ENCODE data around the gene YBX1.
"Not testable (repeated sequence)": the region's sequence is repeated elsewhere in the genome, so short reads cannot be mapped to it uniquely, and the experiment has no call there.

Gene YBX1

DNA sequence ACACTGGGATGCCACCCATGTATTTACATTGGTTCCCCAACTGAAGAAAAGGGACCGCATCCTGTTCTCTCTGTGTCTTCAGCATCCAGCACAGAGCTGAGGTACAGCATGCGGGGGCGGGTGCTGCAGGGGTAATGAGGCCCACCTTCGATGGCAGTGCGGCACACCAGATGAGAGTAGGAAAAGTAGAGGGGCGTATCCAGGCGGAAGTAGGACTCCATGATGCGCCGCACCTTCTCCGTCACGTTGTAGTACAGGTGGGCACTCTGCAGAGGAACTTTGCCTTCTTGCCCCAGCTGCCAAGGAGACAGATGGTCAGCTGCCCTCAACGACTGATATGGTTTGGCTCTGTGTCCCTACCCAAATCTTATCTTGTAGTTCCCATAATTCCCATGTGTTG, 67.8 kb downstream of the YBX1 start:
- no peak for DNase-seq (ENCODE audit: low read depth)

DNA sequence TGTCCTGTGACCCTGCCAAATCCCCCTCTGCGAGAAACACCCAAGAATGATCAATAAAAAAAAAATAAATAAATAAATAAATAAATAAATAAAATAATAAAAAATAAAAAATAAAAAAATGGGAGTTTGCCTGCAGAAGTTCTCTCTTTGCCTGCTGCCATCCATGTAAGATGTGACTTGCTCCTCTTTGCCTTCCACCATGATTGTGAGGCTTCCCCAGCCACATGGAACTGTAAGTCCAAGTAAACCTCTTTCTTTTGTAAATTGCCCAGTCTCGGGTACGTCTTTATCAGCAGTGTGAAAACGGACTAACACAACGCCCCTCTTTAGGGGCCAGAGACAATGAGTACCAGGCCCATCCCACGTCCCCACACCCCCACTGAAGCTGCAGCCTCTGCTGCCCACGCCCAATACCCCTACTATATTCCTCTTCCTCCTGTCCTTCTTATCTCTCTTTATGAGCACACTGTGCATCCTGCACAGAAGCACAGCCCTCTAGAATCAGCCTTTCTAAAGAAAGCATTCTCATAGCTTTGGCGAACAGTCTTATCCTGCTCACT, 69.4 kb downstream of the YBX1 start:
- not testable (repeated sequence) for DNase-seq (ENCODE audit: low read depth)

DNA sequence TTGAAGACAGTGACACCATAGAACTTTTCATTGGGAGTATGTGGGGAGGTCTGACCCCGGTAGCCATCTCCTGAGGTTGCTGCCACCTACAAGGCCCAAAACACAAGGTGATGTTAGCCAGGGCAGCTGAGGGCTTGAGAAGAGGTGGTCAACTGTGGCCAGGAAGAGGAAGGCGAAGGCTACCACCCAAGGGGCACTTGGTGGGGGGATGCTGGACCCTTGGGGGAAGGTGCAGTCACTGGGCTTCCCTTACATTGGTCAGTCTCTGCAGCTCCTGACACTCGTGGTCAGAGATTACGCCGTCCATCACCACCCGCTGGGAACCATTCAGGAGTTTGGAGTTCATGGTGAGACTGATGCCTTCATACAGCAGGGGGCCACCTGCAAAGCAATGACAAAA, 70.1 kb downstream of the YBX1 start:
- no peak for DNase-seq (ENCODE audit: low read depth)

DNA sequence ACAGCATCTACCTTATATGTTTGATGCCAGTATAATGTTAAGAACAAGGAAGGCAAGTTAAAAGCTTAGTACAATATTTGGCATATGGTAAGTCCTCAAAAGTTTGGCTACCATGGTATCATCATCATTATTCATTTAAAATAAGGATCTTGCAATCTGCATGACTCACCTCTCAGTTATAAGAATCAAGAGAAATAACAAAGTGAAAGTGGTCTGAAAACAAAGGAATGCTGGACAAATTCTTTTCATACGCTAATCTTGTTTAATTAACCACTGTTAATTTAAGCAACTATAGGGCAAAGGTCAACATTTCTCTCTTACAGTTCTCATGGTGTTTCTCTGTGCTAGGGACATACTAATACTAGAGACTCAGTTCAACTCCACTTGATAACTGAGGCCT, 70.9 kb downstream of the YBX1 start:
- DNase-seq (ENCODE audit: low read depth) = no peak

Data from stimulated activated CD4-positive, alpha-beta T cell treated with anti-CD3 and anti-CD28 coated beads, Interleukin-2, amount 100 ng/mL, for 4 hours (primary cell).